ENCODE measurements around the gene DCST2. TPM values are rescaled to one million over a fixed set of nuclear protein-coding genes. Genes with fewer than 3 reads are reported as not detected.

The DCST2 gene
- total RNA-seq, 4 donors from 2014 or later: 0.07 to 1.6 TPM; not detected in 2

- no peak for DNase-seq
- H3K9me3 ChIP-seq: no peaks in the 10 kb centered on the region
- no peaks in the 10 kb centered on the region for H3K36me3 ChIP-seq
- H3K4me1 ChIP-seq: peaks cover 0 to 5% of the 10 kb centered on the region in 2 donors
- TF ChIP-seq CTCF (IDR thresholded peaks at IDR 0.05): no peak
- no peak overlapping the region for H3K4me3 ChIP-seq
- H3K27me3 ChIP-seq: no peaks in the 10 kb centered on the region
- no peak overlapping the region for H3K27ac ChIP-seq
- intact Hi-C loops (cut with DNase I; ENCODE audit: low total_unique reads): no loop called here
Measured at GRCh38 chr1:155069551-155070157, 36.1 kb upstream of the DCST2 start.

- Histone ChIP-seq H3K4me3 (no peak overlapping the region), H3K27ac (no peak overlapping the region), H3K4me1 (peaks cover 0 to 5% of the 10 kb centered on the region in 2 donors), H3K36me3 (no peaks in the 10 kb centered on the region), H3K9me3 (no peaks in the 10 kb centered on the region), H3K27me3 (no peaks in the 10 kb centered on the region)
- intact Hi-C loops (cut with DNase I; ENCODE audit: low total_unique reads): no loop called here
- no peak for DNase-seq
- no peak for TF ChIP-seq CTCF (IDR thresholded peaks at IDR 0.05)
- no peak for TF ChIP-seq POLR2A (IDR thresholded peaks at IDR 0.05)
Measured at GRCh38 chr1:155068599-155068998, 35.0 kb upstream of the DCST2 start.

GRCh38 chr1:155066777-155067176 lies 33.2 kb upstream of the DCST2 start:
- TF ChIP-seq POLR2A (IDR thresholded peaks at IDR 0.05) (no peak), CTCF (IDR thresholded peaks at IDR 0.05) (no peak)
- H3K27ac ChIP-seq: no peak overlapping the region
- H3K9me3 ChIP-seq: no peaks in the 10 kb centered on the region
- peaks cover 0 to 18% of the 10 kb centered on the region in 2 donors for H3K4me1 ChIP-seq
- intact Hi-C loops (cut with DNase I; ENCODE audit: low total_unique reads): no loop called here
- H3K36me3 ChIP-seq: no peaks in the 10 kb centered on the region
- no peaks in the 10 kb centered on the region for H3K27me3 ChIP-seq
- no peak overlapping the region for H3K4me3 ChIP-seq
- DNase-seq: no peak

GRCh38 chr1:155064832-155065429 lies 31.4 kb upstream of the DCST2 start:
- no peak for DNase-seq
- Histone ChIP-seq H3K27me3 (no peaks in the 10 kb centered on the region), H3K4me1 (peaks cover 0 to 16% of the 10 kb centered on the region in 2 donors), H3K4me3 (no peak overlapping the region), H3K27ac (no peak overlapping the region), H3K9me3 (no peaks in the 10 kb centered on the region), H3K36me3 (no peaks in the 10 kb centered on the region)
- TF ChIP-seq CTCF (IDR thresholded peaks at IDR 0.05): no peak
- no peak for TF ChIP-seq POLR2A (IDR thresholded peaks at IDR 0.05)
- intact Hi-C loops (cut with DNase I; ENCODE audit: low total_unique reads): no loop called here

- no peaks in the 10 kb centered on the region for H3K9me3 ChIP-seq
- no peaks in the 10 kb centered on the region for H3K36me3 ChIP-seq
- intact Hi-C loops (cut with DNase I; ENCODE audit: low total_unique reads): no loop called here
- no peaks in the 10 kb centered on the region for H3K27me3 ChIP-seq
- TF ChIP-seq CTCF (IDR thresholded peaks at IDR 0.05) (no peak), POLR2A (IDR thresholded peaks at IDR 0.05) (no peak)
- H3K27ac ChIP-seq: peak overlapping the region; percentile 63 to 87
- H3K4me1 ChIP-seq: peaks cover 0 to 16% of the 10 kb centered on the region in 2 donors
- no peak for DNase-seq
- peak overlapping the region; percentile 63 to 97 for H3K4me3 ChIP-seq
Measured at GRCh38 chr1:155064111-155064831, 30.7 kb upstream of the DCST2 start.
